Parathyroid adenoma (tissue), 2 donors: ENCODE data around the gene ABHD5.

Source experiments
- H2AFZ ChIP-seq: fragments of 300-600 bp; sonication (generic); one replicate; pipeline ENCODE4 v1.7.0; 2017; ENCODE audit warnings: antibody characterized with exemption, mild to moderate bottlenecking
- H3K27ac ChIP-seq: fragments of 300-600 bp; sonication (generic); one replicate; pipeline ENCODE4 v1.7.0; 2017
- H3K27me3 ChIP-seq: fragments of 300-600 bp; sonication (generic); one replicate; pipeline ENCODE4 v1.7.0; 2017; ENCODE audit warnings: low read length; ENCODE audit not compliant: control insufficient read depth, insufficient read depth
- H3K36me3 ChIP-seq: fragments of 300-600 bp; sonication (generic); one replicate; pipeline ENCODE4 v1.7.0; 2017; ENCODE audit warnings: low read length; ENCODE audit not compliant: control insufficient read depth, insufficient read depth
- H3K4me1 ChIP-seq: fragments of 300-600 bp; sonication (generic); one replicate; pipeline ENCODE4 v1.7.0; 2017; ENCODE audit warnings: control low read depth
- H3K4me2 ChIP-seq: fragments of 300-600 bp; sonication (generic); one replicate; pipeline ENCODE4 v1.7.0; 2017; ENCODE audit warnings: low read length
- H3K4me3 ChIP-seq: fragments of 300-600 bp; sonication (generic); one replicate; pipeline ENCODE4 v1.7.0; 2017; ENCODE audit warnings: low read depth, low read length
- H3K79me2 ChIP-seq: fragments of 300-600 bp; sonication (generic); one replicate; pipeline ENCODE4 v1.7.0; 2017; ENCODE audit warnings: control low read depth
- H3K9ac ChIP-seq: fragments of 300-600 bp; sonication (generic); one replicate; pipeline ENCODE4 v1.7.0; 2017; ENCODE audit warnings: mild to moderate bottlenecking
- H3K9me3 ChIP-seq: fragments of 300-600 bp; sonication (generic); one replicate; pipeline ENCODE4 v1.7.0; 2017; ENCODE audit warnings: low read length; ENCODE audit not compliant: control insufficient read depth
- CTCF ChIP-seq: fragments of 300-600 bp; sonication (generic); IDR thresholded peaks from one replicate; pipeline ENCODE4 v1.7.0; 2017; ENCODE audit warnings: antibody characterized with exemption, mild to moderate bottlenecking
- donor health status: primary hyperparathyroidism.

Gene ABHD5

GRCh38 chr3:43735618-43736017 lies 44.9 kb downstream of the ABHD5 start:
- Histone ChIP-seq H3K27ac (no peak overlapping the region), H3K9ac (no peak overlapping the region), H3K79me2 (no peaks in the 10 kb centered on the region), H3K36me3 (no peaks in the 10 kb centered on the region), H3K9me3 (no peaks in the 10 kb centered on the region), H2AFZ (no peak overlapping the region), H3K4me3 (no peak overlapping the region), H3K4me2 (no peak overlapping the region), H3K27me3 (no peaks in the 10 kb centered on the region), H3K4me1 (no peaks in the 10 kb centered on the region)
- no peak for TF ChIP-seq CTCF

GRCh38 chr3:43736558-43737440 lies 46.1 kb downstream of the ABHD5 start:
- TF ChIP-seq CTCF, result no peak
- Histone ChIP-seq H3K36me3 (no peaks in the 10 kb centered on the region), H3K27ac (no peak overlapping the region), H3K27me3 (no peaks in the 10 kb centered on the region), H3K4me1 (no peaks in the 10 kb centered on the region), H2AFZ (no peak overlapping the region), H3K9me3 (no peaks in the 10 kb centered on the region), H3K4me2 (no peak overlapping the region), H3K9ac (no peak overlapping the region), H3K4me3 (no peak overlapping the region), H3K79me2 (no peaks in the 10 kb centered on the region)

GRCh38 chr3:43738305-43738704 lies 47.6 kb downstream of the ABHD5 start:
- no peak for TF ChIP-seq CTCF
- no peaks in the 10 kb centered on the region for H3K27me3 ChIP-seq

GRCh38 chr3:43742920-43743319 lies 52.2 kb downstream of the ABHD5 start:
- no peak overlapping the region for H3K27ac ChIP-seq
- no peak overlapping the region for H3K9ac ChIP-seq

More at GRCh38 chr3:43738305-43738704, 47.6 kb downstream of the ABHD5 start:
- Histone ChIP-seq H3K79me2 (no peaks in the 10 kb centered on the region), H3K4me2 (no peak overlapping the region), H2AFZ (no peak overlapping the region), H3K4me1 (no peaks in the 10 kb centered on the region), H3K9me3 (no peaks in the 10 kb centered on the region), H3K36me3 (no peaks in the 10 kb centered on the region), H3K9ac (no peak overlapping the region), H3K27ac (no peak overlapping the region), H3K4me3 (no peak overlapping the region)

More at GRCh38 chr3:43742920-43743319, 52.2 kb downstream of the ABHD5 start:
- Histone ChIP-seq H2AFZ (no peak overlapping the region), H3K4me1 (peaks cover 2% of the 10 kb centered on the region), H3K4me3 (no peak overlapping the region), H3K79me2 (no peaks in the 10 kb centered on the region), H3K27me3 (no peaks in the 10 kb centered on the region), H3K9me3 (no peaks in the 10 kb centered on the region), H3K36me3 (no peaks in the 10 kb centered on the region), H3K4me2 (no peak overlapping the region)
- TF ChIP-seq CTCF, result no peak
